ENCODE measurements around the gene GRIA1. TPM values are rescaled to one million over a fixed set of nuclear protein-coding genes. Genes with fewer than 3 reads are reported as not detected.

The GRIA1 gene
- total and polyA plus RNA-seq, 8 donors = 2.9 to 20.2 (median 11.2) TPM

DNA sequence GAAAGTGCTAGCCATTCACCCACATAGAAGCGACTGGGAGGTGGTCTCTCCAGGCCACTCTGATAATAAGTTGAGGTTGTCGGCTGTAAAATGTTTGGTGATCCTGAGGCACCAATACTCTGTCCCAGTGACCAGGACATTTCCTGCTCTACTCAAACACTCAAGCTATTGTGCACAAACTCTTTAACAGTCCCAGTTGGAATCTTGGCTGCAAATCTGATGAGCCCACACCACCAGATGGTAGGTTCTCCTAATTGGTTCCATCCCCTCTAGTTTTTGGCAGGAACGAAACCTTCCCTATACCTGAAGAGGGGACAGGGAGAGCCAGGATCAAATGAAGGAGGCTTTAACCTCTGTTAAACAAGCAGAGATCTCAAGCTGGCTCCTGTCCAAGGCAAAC is 14.3 kb downstream of the GRIA1 start:
- ATAC-seq (no peak), DNase-seq (no peak)
- no peaks in the 10 kb centered on the region for H3K27me3 ChIP-seq
- TF ChIP-seq, protein P1, sequence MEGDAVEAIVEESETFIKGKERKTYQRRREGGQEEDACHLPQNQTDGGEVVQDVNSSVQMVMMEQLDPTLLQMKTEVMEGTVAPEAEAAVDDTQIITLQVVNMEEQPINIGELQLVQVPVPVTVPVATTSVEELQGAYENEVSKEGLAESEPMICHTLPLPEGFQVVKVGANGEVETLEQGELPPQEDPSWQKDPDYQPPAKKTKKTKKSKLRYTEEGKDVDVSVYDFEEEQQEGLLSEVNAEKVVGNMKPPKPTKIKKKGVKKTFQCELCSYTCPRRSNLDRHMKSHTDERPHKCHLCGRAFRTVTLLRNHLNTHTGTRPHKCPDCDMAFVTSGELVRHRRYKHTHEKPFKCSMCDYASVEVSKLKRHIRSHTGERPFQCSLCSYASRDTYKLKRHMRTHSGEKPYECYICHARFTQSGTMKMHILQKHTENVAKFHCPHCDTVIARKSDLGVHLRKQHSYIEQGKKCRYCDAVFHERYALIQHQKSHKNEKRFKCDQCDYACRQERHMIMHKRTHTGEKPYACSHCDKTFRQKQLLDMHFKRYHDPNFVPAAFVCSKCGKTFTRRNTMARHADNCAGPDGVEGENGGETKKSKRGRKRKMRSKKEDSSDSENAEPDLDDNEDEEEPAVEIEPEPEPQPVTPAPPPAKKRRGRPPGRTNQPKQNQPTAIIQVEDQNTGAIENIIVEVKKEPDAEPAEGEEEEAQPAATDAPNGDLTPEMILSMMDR (IDR thresholded peaks at IDR 0.05) = no peak
- no peaks in the 10 kb centered on the region for H3K36me3 ChIP-seq
- H3K9me3 ChIP-seq = no peaks in the 10 kb centered on the region
- no peak overlapping the region for H3K4me3 ChIP-seq
- H3K27ac ChIP-seq = no peak overlapping the region
- no peaks in the 10 kb centered on the region for H3K4me1 ChIP-seq
- intact Hi-C loops (cut with DNase I) = no loop called here

- no peaks in the 10 kb centered on the region for H3K4me1 ChIP-seq
- ATAC-seq (no peak), DNase-seq (no peak)
- intact Hi-C loops (cut with DNase I) = no loop called here
- no peaks in the 10 kb centered on the region for H3K27me3 ChIP-seq
- no peak overlapping the region for H3K27ac ChIP-seq
- no peaks in the 10 kb centered on the region for H3K9me3 ChIP-seq
- TF ChIP-seq, protein P1 (IDR thresholded peaks at IDR 0.05) = no peak
- no peaks in the 10 kb centered on the region for H3K36me3 ChIP-seq
- H3K4me3 ChIP-seq = no peak overlapping the region
Observed at GRCh38 chr5:153508700-153509099, 18.2 kb downstream of the GRIA1 start.

DNA sequence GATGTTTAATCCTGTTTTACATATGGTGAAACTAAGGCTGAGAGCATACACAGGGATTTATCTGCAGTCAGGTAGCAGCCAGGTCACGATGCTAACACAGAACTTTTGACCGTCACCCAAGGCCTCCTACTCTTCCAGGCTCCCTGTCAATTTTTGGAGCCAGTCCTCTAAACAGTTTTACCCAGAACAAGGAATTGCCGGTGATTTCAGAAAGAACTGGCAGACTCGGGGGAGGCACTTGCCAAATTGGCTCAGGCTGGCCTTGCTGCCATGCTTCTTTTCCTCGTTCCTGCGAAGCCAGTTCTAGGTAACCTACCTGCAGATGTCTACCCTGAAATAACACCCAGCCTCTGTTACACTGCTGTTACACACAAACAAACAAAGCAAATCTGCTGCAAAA is 21.2 kb downstream of the GRIA1 start:
- TF ChIP-seq, protein P1 (IDR thresholded peaks at IDR 0.05) = no peak
- DNase-seq (no peak), ATAC-seq (no peak)
- H3K9me3 ChIP-seq = peaks cover 0 to 7% of the 10 kb centered on the region in 2 donors
- no peaks in the 10 kb centered on the region for H3K36me3 ChIP-seq
- no peak overlapping the region for H3K4me3 ChIP-seq
- H3K27ac ChIP-seq = no peak overlapping the region
- intact Hi-C loops (cut with DNase I) = no loop called here
- no peaks in the 10 kb centered on the region for H3K27me3 ChIP-seq
- H3K4me1 ChIP-seq = no peaks in the 10 kb centered on the region

- Histone ChIP-seq H3K4me1 (no peaks in the 10 kb centered on the region), H3K36me3 (no peaks in the 10 kb centered on the region), H3K27me3 (no peaks in the 10 kb centered on the region), H3K27ac (no peak overlapping the region), H3K9me3 (peaks cover 0 to 7% of the 10 kb centered on the region in 2 donors), H3K4me3 (no peak overlapping the region)
- DNase-seq (no peak), ATAC-seq (no peak)
- TF ChIP-seq, protein P1 (IDR thresholded peaks at IDR 0.05) = no peak
- intact Hi-C loops (cut with DNase I) = no loop called here
Observed at GRCh38 chr5:153513156-153513555, 22.7 kb downstream of the GRIA1 start.

GRCh38 chr5:153515301-153515700 is 24.8 kb downstream of the GRIA1 start:
- Histone ChIP-seq H3K4me3 (no peak overlapping the region), H3K27me3 (no peaks in the 10 kb centered on the region), H3K4me1 (no peaks in the 10 kb centered on the region), H3K9me3 (peaks cover 0 to 7% of the 10 kb centered on the region in 2 donors), H3K36me3 (no peaks in the 10 kb centered on the region), H3K27ac (no peak overlapping the region)
- intact Hi-C loops (cut with DNase I) = no loop called here
- ATAC-seq (peak; percentile 26), DNase-seq (no peak)
- TF ChIP-seq, protein P1 (IDR thresholded peaks at IDR 0.05) = no peak
